ENCODE data around the gene SLC12A1.

SLC12A1 gene

GRCh38 chr15:48283396-48284145 lies 77.5 kb downstream of the SLC12A1 start:
- Histone ChIP-seq H3K4me3 (ENCODE audit: low read depth in 1 of 2, low read length in 2 of 2) (no peak overlapping the region), H3K4me1 (ENCODE audit: insufficient read depth, low read length) (peaks cover 23% of the 10 kb centered on the region), H3K27me3 (ENCODE audit: control insufficient read depth in 1 of 2, insufficient read depth in 2 of 2, low read length in 2 of 2) (no peaks in the 10 kb centered on the region), H3K9me3 (ENCODE audit: low read length) (no peaks in the 10 kb centered on the region), H3K27ac (ENCODE audit: low read depth, low read length) (no peak overlapping the region), H3K9ac (ENCODE audit: low read length) (no peak overlapping the region), H3K36me3 (ENCODE audit: insufficient read depth, low read length) (no peaks in the 10 kb centered on the region)

- H3K27me3 ChIP-seq (ENCODE audit: control insufficient read depth in 1 of 2, insufficient read depth in 2 of 2, low read length in 2 of 2) = no peaks in the 10 kb centered on the region
- peak overlapping the region; percentile 33 to 48 for H3K4me3 ChIP-seq (ENCODE audit: low read depth in 1 of 2, low read length in 2 of 2)
- H3K9me3 ChIP-seq (ENCODE audit: low read length) = no peaks in the 10 kb centered on the region
- H3K36me3 ChIP-seq (ENCODE audit: insufficient read depth, low read length) = no peaks in the 10 kb centered on the region
- no peak overlapping the region for H3K9ac ChIP-seq (ENCODE audit: low read length)
- H3K27ac ChIP-seq (ENCODE audit: low read depth, low read length) = no peak overlapping the region
- H3K4me1 ChIP-seq (ENCODE audit: insufficient read depth, low read length) = peaks cover 23% of the 10 kb centered on the region
Measured at GRCh38 chr15:48285329-48286214, 79.5 kb downstream of the SLC12A1 start.

GRCh38 chr15:48289628-48290027 lies 83.5 kb downstream of the SLC12A1 start:
- Histone ChIP-seq H3K4me3 (ENCODE audit: low read depth in 1 of 2, low read length in 2 of 2) (no peak overlapping the region), H3K9ac (ENCODE audit: low read length) (no peak overlapping the region), H3K9me3 (ENCODE audit: low read length) (no peaks in the 10 kb centered on the region), H3K36me3 (ENCODE audit: insufficient read depth, low read length) (no peaks in the 10 kb centered on the region), H3K4me1 (ENCODE audit: insufficient read depth, low read length) (peaks cover 4% of the 10 kb centered on the region), H3K27ac (ENCODE audit: low read depth, low read length) (no peak overlapping the region), H3K27me3 (ENCODE audit: control insufficient read depth in 1 of 2, insufficient read depth in 2 of 2, low read length in 2 of 2) (no peaks in the 10 kb centered on the region)

GRCh38 chr15:48292458-48292857 lies 86.4 kb downstream of the SLC12A1 start:
- no peaks in the 10 kb centered on the region for H3K36me3 ChIP-seq (ENCODE audit: insufficient read depth, low read length)
- no peaks in the 10 kb centered on the region for H3K27me3 ChIP-seq (ENCODE audit: control insufficient read depth in 1 of 2, insufficient read depth in 2 of 2, low read length in 2 of 2)
- no peaks in the 10 kb centered on the region for H3K9me3 ChIP-seq (ENCODE audit: low read length)
- no peak overlapping the region for H3K4me3 ChIP-seq (ENCODE audit: low read depth in 1 of 2, low read length in 2 of 2)
- H3K4me1 ChIP-seq (ENCODE audit: insufficient read depth, low read length) = no peaks in the 10 kb centered on the region
- H3K27ac ChIP-seq (ENCODE audit: low read depth, low read length) = no peak overlapping the region
- H3K9ac ChIP-seq (ENCODE audit: low read length) = no peak overlapping the region

GRCh38 chr15:48297668-48298067 lies 91.6 kb downstream of the SLC12A1 start:
- Histone ChIP-seq H3K27me3 (ENCODE audit: control insufficient read depth in 1 of 2, insufficient read depth in 2 of 2, low read length in 2 of 2) (no peaks in the 10 kb centered on the region), H3K9me3 (ENCODE audit: low read length) (no peaks in the 10 kb centered on the region), H3K27ac (ENCODE audit: low read depth, low read length) (no peak overlapping the region), H3K4me1 (ENCODE audit: insufficient read depth, low read length) (no peaks in the 10 kb centered on the region), H3K4me3 (ENCODE audit: low read depth in 1 of 2, low read length in 2 of 2) (no peak overlapping the region), H3K9ac (ENCODE audit: low read length) (no peak overlapping the region), H3K36me3 (ENCODE audit: insufficient read depth, low read length) (no peaks in the 10 kb centered on the region)

GRCh38 chr15:48298914-48299313 lies 92.8 kb downstream of the SLC12A1 start:
- Histone ChIP-seq H3K27me3 (ENCODE audit: control insufficient read depth in 1 of 2, insufficient read depth in 2 of 2, low read length in 2 of 2) (no peaks in the 10 kb centered on the region), H3K36me3 (ENCODE audit: insufficient read depth, low read length) (no peaks in the 10 kb centered on the region), H3K4me1 (ENCODE audit: insufficient read depth, low read length) (no peaks in the 10 kb centered on the region), H3K9ac (ENCODE audit: low read length) (no peak overlapping the region), H3K4me3 (ENCODE audit: low read depth in 1 of 2, low read length in 2 of 2) (no peak overlapping the region), H3K9me3 (ENCODE audit: low read length) (no peaks in the 10 kb centered on the region), H3K27ac (ENCODE audit: low read depth, low read length) (no peak overlapping the region)

- H3K9me3 ChIP-seq (ENCODE audit: low read length) = no peaks in the 10 kb centered on the region
- H3K9ac ChIP-seq (ENCODE audit: low read length) = no peak overlapping the region
- H3K27ac ChIP-seq (ENCODE audit: low read depth, low read length) = no peak overlapping the region
- H3K4me1 ChIP-seq (ENCODE audit: insufficient read depth, low read length) = no peaks in the 10 kb centered on the region
- no peak overlapping the region for H3K4me3 ChIP-seq (ENCODE audit: low read depth in 1 of 2, low read length in 2 of 2)
- H3K36me3 ChIP-seq (ENCODE audit: insufficient read depth, low read length) = no peaks in the 10 kb centered on the region
- H3K27me3 ChIP-seq (ENCODE audit: control insufficient read depth in 1 of 2, insufficient read depth in 2 of 2, low read length in 2 of 2) = no peaks in the 10 kb centered on the region
Measured at GRCh38 chr15:48300038-48300437, 93.9 kb downstream of the SLC12A1 start.

- H3K27ac ChIP-seq (ENCODE audit: low read depth, low read length) = no peak overlapping the region
- H3K9ac ChIP-seq (ENCODE audit: low read length) = no peak overlapping the region
- no peaks in the 10 kb centered on the region for H3K9me3 ChIP-seq (ENCODE audit: low read length)
- H3K27me3 ChIP-seq (ENCODE audit: control insufficient read depth in 1 of 2, insufficient read depth in 2 of 2, low read length in 2 of 2) = no peaks in the 10 kb centered on the region
- H3K4me3 ChIP-seq (ENCODE audit: low read depth in 1 of 2, low read length in 2 of 2) = no peak overlapping the region
- H3K4me1 ChIP-seq (ENCODE audit: insufficient read depth, low read length) = no peaks in the 10 kb centered on the region
- no peaks in the 10 kb centered on the region for H3K36me3 ChIP-seq (ENCODE audit: insufficient read depth, low read length)
Measured at GRCh38 chr15:48304398-48304797, 98.3 kb downstream of the SLC12A1 start.

- no peaks in the 10 kb centered on the region for H3K4me1 ChIP-seq (ENCODE audit: insufficient read depth, low read length)
- no peak overlapping the region for H3K27ac ChIP-seq (ENCODE audit: low read depth, low read length)
- H3K36me3 ChIP-seq (ENCODE audit: insufficient read depth, low read length) = no peaks in the 10 kb centered on the region
- H3K9me3 ChIP-seq (ENCODE audit: low read length) = no peaks in the 10 kb centered on the region
- no peaks in the 10 kb centered on the region for H3K27me3 ChIP-seq (ENCODE audit: control insufficient read depth in 1 of 2, insufficient read depth in 2 of 2, low read length in 2 of 2)
- H3K9ac ChIP-seq (ENCODE audit: low read length) = no peak overlapping the region
- H3K4me3 ChIP-seq (ENCODE audit: low read depth in 1 of 2, low read length in 2 of 2) = no peak overlapping the region
Measured at GRCh38 chr15:48306639-48307038, 100.5 kb downstream of the SLC12A1 start.

GRCh38 chr15:48307586-48307985 lies 101.5 kb downstream of the SLC12A1 start:
- no peak overlapping the region for H3K4me3 ChIP-seq (ENCODE audit: low read depth in 1 of 2, low read length in 2 of 2)
- H3K36me3 ChIP-seq (ENCODE audit: insufficient read depth, low read length) = no peaks in the 10 kb centered on the region
- H3K9ac ChIP-seq (ENCODE audit: low read length) = no peak overlapping the region
- no peaks in the 10 kb centered on the region for H3K9me3 ChIP-seq (ENCODE audit: low read length)
- no peak overlapping the region for H3K27ac ChIP-seq (ENCODE audit: low read depth, low read length)
- no peaks in the 10 kb centered on the region for H3K27me3 ChIP-seq (ENCODE audit: control insufficient read depth in 1 of 2, insufficient read depth in 2 of 2, low read length in 2 of 2)
- no peaks in the 10 kb centered on the region for H3K4me1 ChIP-seq (ENCODE audit: insufficient read depth, low read length)

- Histone ChIP-seq H3K9me3 (ENCODE audit: low read length) (no peaks in the 10 kb centered on the region), H3K36me3 (ENCODE audit: insufficient read depth, low read length) (no peaks in the 10 kb centered on the region), H3K4me3 (ENCODE audit: low read depth in 1 of 2, low read length in 2 of 2) (no peak overlapping the region), H3K27me3 (ENCODE audit: control insufficient read depth in 1 of 2, insufficient read depth in 2 of 2, low read length in 2 of 2) (no peaks in the 10 kb centered on the region), H3K9ac (ENCODE audit: low read length) (no peak overlapping the region), H3K4me1 (ENCODE audit: insufficient read depth, low read length) (no peaks in the 10 kb centered on the region), H3K27ac (ENCODE audit: low read depth, low read length) (no peak overlapping the region)
Measured at GRCh38 chr15:48309740-48310139, 103.6 kb downstream of the SLC12A1 start.

All from muscle layer of colon (tissue), 2 donors.